Stimulated activated CD4-positive, alpha-beta T cell treated with anti-CD3 and anti-CD28 coated beads, Interleukin-1b, Interleukin-23, amount 100 ng/mL, for 48 hours (primary cell): ENCODE data around the gene CROCC.
"Not testable (repeated sequence)": the region's sequence is repeated elsewhere in the genome, so short reads cannot be mapped to it uniquely, and the experiment has no call there.

Experiments used
- DNase-seq: peaks from one replicate; pipeline ENCODE4 v3.0.0-alpha.2; 2020

Gene CROCC

GRCh38 chr1:16918936-16919665 is 2.6 kb upstream of the CROCC start:
- not testable (repeated sequence) for DNase-seq

- DNase-seq, result no peak
Measured at GRCh38 chr1:16920951-16921350, 780 bp upstream of the CROCC start.

- DNase-seq, result no peak
Measured at GRCh38 chr1:16922466-16922865, 735 bp downstream of the CROCC start.

- no peak for DNase-seq
Measured at GRCh38 chr1:16922885-16923431, 1.2 kb downstream of the CROCC start.

GRCh38 chr1:16924216-16924918 is 2.6 kb downstream of the CROCC start:
- no peak for DNase-seq

- DNase-seq, result no peak
Measured at GRCh38 chr1:16924919-16925477, 3.3 kb downstream of the CROCC start.

- no peak for DNase-seq
Measured at GRCh38 chr1:16925635-16926490, 4.1 kb downstream of the CROCC start.

- no peak for DNase-seq
Measured at GRCh38 chr1:16926491-16927073, 4.9 kb downstream of the CROCC start.

- DNase-seq, result no peak
Measured at GRCh38 chr1:16927256-16927655, 5.5 kb downstream of the CROCC start.

GRCh38 chr1:16927711-16928485 is 6.2 kb downstream of the CROCC start:
- no peak for DNase-seq

- not testable (repeated sequence) for DNase-seq
Measured at GRCh38 chr1:16929146-16930041, 7.7 kb downstream of the CROCC start.

- DNase-seq, result not testable (repeated sequence)
Measured at GRCh38 chr1:16931206-16931934, 9.6 kb downstream of the CROCC start.

GRCh38 chr1:16933945-16934344 is 12.2 kb downstream of the CROCC start:
- DNase-seq, result not testable (repeated sequence)

- DNase-seq, result not testable (repeated sequence)
Measured at GRCh38 chr1:16936580-16936979, 14.8 kb downstream of the CROCC start.

GRCh38 chr1:16938351-16939321 is 16.9 kb downstream of the CROCC start:
- no peak for DNase-seq

GRCh38 chr1:16939386-16940180 is 17.9 kb downstream of the CROCC start:
- not testable (repeated sequence) for DNase-seq

- DNase-seq, result no peak
Measured at GRCh38 chr1:16944038-16944437, 22.3 kb downstream of the CROCC start.

GRCh38 chr1:16945512-16945911 is 23.8 kb downstream of the CROCC start:
- DNase-seq, result not testable (repeated sequence)
